Panc1 (cell line): ENCODE measurements around the gene PFN3. TPM values are rescaled to one million over a fixed set of nuclear protein-coding genes. Genes with fewer than 3 reads are reported as not detected.
"Not testable (repeated sequence)": the region's sequence is repeated elsewhere in the genome, so short reads cannot be mapped to it uniquely, and the experiment has no call there.

Source experiments
- ATAC-seq: fragments of 200-7000 bp; cut with Tn5 transposase; 2 replicates; pipeline ENCODE4 v1.9.1; 2020; ENCODE audit warnings: mild to moderate bottlenecking, moderate library complexity
- BruUV-seq: library from RNA; stranded (reverse); fragments of 400-500 nt; replicated peaks from 2 replicates; lab custom pipeline; 2021; lab: Mats Ljungman, UMichigan
- CTCF ChIA-PET: fragments of 300-600 bp; sonication (Branson Sonifier 250); formaldehyde crosslinking; loops from one replicate; lab custom pipeline; 2022; ENCODE audit warnings: antibody characterized with exemption; lab: Charles Lee
- POLR2A ChIA-PET: fragments of 300-600 bp; sonication (Branson Sonifier 250); formaldehyde crosslinking; loops from one replicate; lab custom pipeline; 2022; ENCODE audit warnings: antibody characterized with exemption; lab: Charles Lee
- DNase-seq: peaks from one replicate; pipeline ENCODE4 v3.0.0-alpha.2; 2010; ENCODE audit warnings: low read depth, low spot score
- H3K27ac ChIP-seq: 2 replicates; pipeline ENCODE4 v1.5.1; 2011; ENCODE audit warnings: mild to moderate bottlenecking, low read length, inconsistent platforms
- H3K27me3 ChIP-seq: fragments of 200-500 bp; sonication (Bioruptor generic); 2 replicates; pipeline ENCODE4 v1.6.0; 2014; ENCODE audit warnings: low read length, inconsistent platforms; ENCODE audit not compliant: control insufficient read depth, insufficient read depth
- H3K36me3 ChIP-seq: fragments of 200-500 bp; sonication (Bioruptor generic); 2 replicates; pipeline ENCODE4 v1.5.1; 2014; ENCODE audit warnings: inconsistent platforms, mild to moderate bottlenecking, low read length, moderate library complexity; ENCODE audit not compliant: control insufficient read depth, insufficient read depth
- H3K4me1 ChIP-seq: 2 replicates; pipeline ENCODE4 v1.5.1; 2011; ENCODE audit warnings: inconsistent platforms, mild to moderate bottlenecking, low read length, moderate library complexity; ENCODE audit not compliant: control insufficient read depth, insufficient read depth
- H3K4me3 ChIP-seq, 2 experiments: 2 replicates each; pipeline ENCODE4 v1.5.1; 2011 to 2012; ENCODE audit warnings: low read depth in 2 of 2, low read length in 2 of 2, mild to moderate bottlenecking in 2 of 2, inconsistent platforms in 1 of 2, moderate library complexity in 1 of 2
- H3K9me3 ChIP-seq: fragments of 200-500 bp; sonication (Bioruptor generic); 2 replicates; pipeline ENCODE4 v1.5.1; 2014; ENCODE audit warnings: low read depth, mild to moderate bottlenecking, inconsistent platforms, low read length, moderate library complexity; ENCODE audit not compliant: control insufficient read depth, insufficient read depth
- POLR2AphosphoS5 ChIP-seq: IDR thresholded peaks from 2 replicates; pipeline ENCODE4 v1.6.1; 2012; ENCODE audit warnings: mild to moderate bottlenecking, low read depth, low read length, moderate library complexity
- SIN3A ChIP-seq: IDR thresholded peaks from 2 replicates; pipeline ENCODE4 v1.6.1; 2012; ENCODE audit warnings: low read depth, mild to moderate bottlenecking, low read length, moderate library complexity, borderline replicate concordance; ENCODE audit not compliant: insufficient read depth
- TCF7L2 ChIP-seq: IDR thresholded peaks from 2 replicates; pipeline ENCODE4 v1.6.1; 2011; ENCODE audit warnings: mild to moderate bottlenecking, low read depth, low read length, inconsistent platforms
- in situ Hi-C: cut with HindIII; loops from 2 replicates; pipeline ENCODE4 v1.10.0; 2016; ENCODE audit warnings: low sequenced_read_pairs, low pct_unique_long_range_greater_than_20kb
- intact Hi-C: fragments of 100-400 bp; cut with micrococcal nuclease; formaldehyde crosslinking; loops from one replicate; pipeline ENCODE4 v1.10.0; 2022; ENCODE audit not compliant: unreplicated experiment
- total RNA-seq: library from RNA; stranded (reverse); gene quantifications from one replicate; pipeline ENCODE4 v1.2.1, GENCODE V29; 2021; ENCODE audit not compliant: unreplicated experiment
- TF ChIP-seq, protein P1 (sequence below): fragments of 450-650 bp; IDR thresholded peaks from 2 replicates; pipeline ENCODE4 v1.5.1; 2017; ENCODE audit warnings: mild to moderate bottlenecking
- TF ChIP-seq, protein P2 (sequence below), 2 experiments: IDR thresholded peaks; 2 replicates each; pipeline ENCODE4 v1.6.1; 2011 to 2012; ENCODE audit warnings: low read depth in 2 of 2, control low read depth in 1 of 2, low read length in 1 of 2, mild to moderate bottlenecking in 1 of 2, moderate library complexity in 1 of 2; ENCODE audit not compliant: insufficient read depth in 1 of 2

The PFN3 gene
- total RNA-seq, 1 experiment from 2014 or later: not detected

DNA sequence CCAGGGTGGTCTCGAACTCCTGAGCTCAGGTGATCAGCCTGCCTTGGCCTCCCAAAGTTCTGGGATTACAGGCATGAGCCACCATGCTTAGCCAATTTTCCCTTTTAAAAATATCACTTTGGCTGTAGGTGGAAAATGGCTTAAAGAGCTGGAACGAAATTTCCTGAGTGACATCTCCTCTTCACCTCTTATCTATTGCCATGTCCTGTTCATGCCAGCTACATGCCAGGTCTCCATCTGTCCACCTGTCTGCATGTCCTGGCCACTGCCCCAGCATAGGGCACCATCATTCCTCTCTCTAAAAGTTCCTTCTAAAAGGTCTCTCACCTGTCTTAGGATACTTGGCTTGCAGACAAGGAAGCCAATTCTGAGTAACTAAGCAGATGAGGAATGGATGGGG lies 23.2 kb upstream of the PFN3 start:
- no peak overlapping the region for H3K27ac ChIP-seq
- TF ChIP-seq POLR2AphosphoS5 (no peak), SIN3A (no peak), TCF7L2 (no peak)
- TF ChIP-seq, protein P1, sequence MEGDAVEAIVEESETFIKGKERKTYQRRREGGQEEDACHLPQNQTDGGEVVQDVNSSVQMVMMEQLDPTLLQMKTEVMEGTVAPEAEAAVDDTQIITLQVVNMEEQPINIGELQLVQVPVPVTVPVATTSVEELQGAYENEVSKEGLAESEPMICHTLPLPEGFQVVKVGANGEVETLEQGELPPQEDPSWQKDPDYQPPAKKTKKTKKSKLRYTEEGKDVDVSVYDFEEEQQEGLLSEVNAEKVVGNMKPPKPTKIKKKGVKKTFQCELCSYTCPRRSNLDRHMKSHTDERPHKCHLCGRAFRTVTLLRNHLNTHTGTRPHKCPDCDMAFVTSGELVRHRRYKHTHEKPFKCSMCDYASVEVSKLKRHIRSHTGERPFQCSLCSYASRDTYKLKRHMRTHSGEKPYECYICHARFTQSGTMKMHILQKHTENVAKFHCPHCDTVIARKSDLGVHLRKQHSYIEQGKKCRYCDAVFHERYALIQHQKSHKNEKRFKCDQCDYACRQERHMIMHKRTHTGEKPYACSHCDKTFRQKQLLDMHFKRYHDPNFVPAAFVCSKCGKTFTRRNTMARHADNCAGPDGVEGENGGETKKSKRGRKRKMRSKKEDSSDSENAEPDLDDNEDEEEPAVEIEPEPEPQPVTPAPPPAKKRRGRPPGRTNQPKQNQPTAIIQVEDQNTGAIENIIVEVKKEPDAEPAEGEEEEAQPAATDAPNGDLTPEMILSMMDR: no peak
- TF ChIP-seq, protein P2, sequence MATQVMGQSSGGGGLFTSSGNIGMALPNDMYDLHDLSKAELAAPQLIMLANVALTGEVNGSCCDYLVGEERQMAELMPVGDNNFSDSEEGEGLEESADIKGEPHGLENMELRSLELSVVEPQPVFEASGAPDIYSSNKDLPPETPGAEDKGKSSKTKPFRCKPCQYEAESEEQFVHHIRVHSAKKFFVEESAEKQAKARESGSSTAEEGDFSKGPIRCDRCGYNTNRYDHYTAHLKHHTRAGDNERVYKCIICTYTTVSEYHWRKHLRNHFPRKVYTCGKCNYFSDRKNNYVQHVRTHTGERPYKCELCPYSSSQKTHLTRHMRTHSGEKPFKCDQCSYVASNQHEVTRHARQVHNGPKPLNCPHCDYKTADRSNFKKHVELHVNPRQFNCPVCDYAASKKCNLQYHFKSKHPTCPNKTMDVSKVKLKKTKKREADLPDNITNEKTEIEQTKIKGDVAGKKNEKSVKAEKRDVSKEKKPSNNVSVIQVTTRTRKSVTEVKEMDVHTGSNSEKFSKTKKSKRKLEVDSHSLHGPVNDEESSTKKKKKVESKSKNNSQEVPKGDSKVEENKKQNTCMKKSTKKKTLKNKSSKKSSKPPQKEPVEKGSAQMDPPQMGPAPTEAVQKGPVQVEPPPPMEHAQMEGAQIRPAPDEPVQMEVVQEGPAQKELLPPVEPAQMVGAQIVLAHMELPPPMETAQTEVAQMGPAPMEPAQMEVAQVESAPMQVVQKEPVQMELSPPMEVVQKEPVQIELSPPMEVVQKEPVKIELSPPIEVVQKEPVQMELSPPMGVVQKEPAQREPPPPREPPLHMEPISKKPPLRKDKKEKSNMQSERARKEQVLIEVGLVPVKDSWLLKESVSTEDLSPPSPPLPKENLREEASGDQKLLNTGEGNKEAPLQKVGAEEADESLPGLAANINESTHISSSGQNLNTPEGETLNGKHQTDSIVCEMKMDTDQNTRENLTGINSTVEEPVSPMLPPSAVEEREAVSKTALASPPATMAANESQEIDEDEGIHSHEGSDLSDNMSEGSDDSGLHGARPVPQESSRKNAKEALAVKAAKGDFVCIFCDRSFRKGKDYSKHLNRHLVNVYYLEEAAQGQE (IDR thresholded peaks at IDR 0.05; ENCODE audit: insufficient read depth in 1 of 2, low read depth in 2 of 2, low read length in 1 of 2): no peak
- no peaks in the 10 kb centered on the region for H3K9me3 ChIP-seq
- CTCF ChIA-PET: interaction anchor here (1.2 kb wide), 1 partner anchor 20 kb away, joined by 3 read pairs; no protein-coding TSS in a partner anchor
- POLR2A ChIA-PET: no interaction called here
- DNase-seq: no peak
- no peak overlapping the region for H3K4me3 ChIP-seq
- in situ Hi-C loops: no loop called here
- intact Hi-C loops: no loop called here
- peaks cover 18% of the 10 kb centered on the region for H3K4me1 ChIP-seq
- no peak for ATAC-seq
- H3K36me3 ChIP-seq: peaks cover 2% of the 10 kb centered on the region; the same call in 1 of the 2 replicates
- H3K27me3 ChIP-seq: no peaks in the 10 kb centered on the region
- BruUV-seq: no TSS peak

DNA sequence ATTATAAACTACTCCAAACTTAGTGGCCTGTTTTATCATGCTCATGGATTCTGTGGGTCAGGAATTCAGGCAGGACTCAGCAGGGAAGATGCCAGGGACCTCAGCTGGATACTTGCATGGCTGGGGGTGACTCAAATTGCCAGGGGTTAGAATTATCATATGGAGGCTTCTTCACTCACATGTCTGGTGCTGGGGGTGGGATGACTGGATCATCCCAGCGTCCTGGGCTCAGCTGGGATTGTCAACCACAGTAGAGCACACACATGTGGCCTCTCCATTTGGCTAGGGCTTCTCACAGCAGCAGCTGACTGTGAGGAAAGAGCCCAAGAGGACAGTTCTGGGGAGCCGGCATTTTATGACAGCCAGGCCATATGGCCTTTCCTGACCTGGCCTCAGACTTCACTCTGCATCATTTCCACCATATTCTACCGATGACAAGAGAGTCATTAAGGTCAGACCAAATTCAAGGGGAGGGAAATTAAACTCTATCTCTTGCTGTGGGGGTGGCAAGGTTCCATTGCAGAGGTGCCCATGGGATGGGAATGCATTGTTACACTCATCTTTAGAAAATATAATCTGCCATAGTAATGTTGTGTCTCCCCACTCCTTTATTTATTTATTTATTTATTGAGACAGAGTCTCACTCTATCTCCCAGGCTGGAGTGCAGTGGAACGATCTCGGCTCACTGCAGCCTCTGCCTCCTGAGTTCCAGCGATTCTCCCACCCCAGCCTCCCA lies 20.8 kb upstream of the PFN3 start:
- peaks cover 7% of the 10 kb centered on the region for H3K4me1 ChIP-seq
- ChIA-PET POLR2A (interaction anchor here (0.6 kb wide), 1 partner anchor 26 kb away, joined by 4 read pairs; the partner anchor contains the start of gene PRR7), CTCF (no interaction called here)
- no peaks in the 10 kb centered on the region for H3K9me3 ChIP-seq
- H3K27ac ChIP-seq: no peak overlapping the region
- no peak overlapping the region for H3K4me3 ChIP-seq
- H3K36me3 ChIP-seq: no peaks in the 10 kb centered on the region
- BruUV-seq: no TSS peak
- ATAC-seq (no peak), DNase-seq (no peak)
- in situ Hi-C loops: no loop called here
- intact Hi-C loops: no loop called here
- TF ChIP-seq POLR2AphosphoS5 (no peak), TCF7L2 (no peak), SIN3A (no peak)
- TF ChIP-seq, protein P1: no peak
- TF ChIP-seq, protein P2 (IDR thresholded peaks at IDR 0.05; ENCODE audit: insufficient read depth in 1 of 2, low read depth in 2 of 2, low read length in 1 of 2): no peak
- no peaks in the 10 kb centered on the region for H3K27me3 ChIP-seq

DNA sequence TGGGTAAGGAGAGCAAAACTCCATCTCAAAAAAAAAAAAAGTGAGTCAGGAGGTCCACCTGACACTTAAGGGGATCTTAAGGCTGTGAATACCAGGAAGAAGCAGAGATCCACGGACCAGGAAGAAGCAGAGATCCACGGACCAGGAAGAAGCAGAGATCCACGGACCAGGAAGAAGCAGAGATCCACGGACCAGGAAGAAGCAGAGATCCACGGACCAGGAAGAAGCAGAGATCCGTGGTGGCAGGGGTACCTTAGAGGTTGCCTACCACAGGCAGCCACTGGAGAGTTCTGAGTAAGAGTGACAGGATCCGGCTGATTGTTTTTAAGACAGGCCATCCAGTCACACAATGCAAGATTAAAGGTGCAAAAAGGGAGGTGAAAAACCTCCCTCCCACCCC lies 20.0 kb upstream of the PFN3 start:
- DNase-seq, H3K4me1 ChIP-seq, H3K9me3 ChIP-seq, H3K27me3 ChIP-seq, POLR2A ChIA-PET, H3K36me3 ChIP-seq, BruUV-seq, ATAC-seq, H3K27ac ChIP-seq, in situ Hi-C loops, CTCF ChIA-PET, intact Hi-C loops, H3K4me3 ChIP-seq: not testable (repeated sequence)
